Psoas muscle (tissue), 8 donors: ENCODE measurements around the gene MUC13. TPM values are rescaled to one million over a fixed set of nuclear protein-coding genes. Genes with fewer than 3 reads are reported as not detected.

Experiments
- ATAC-seq, 4 donors: fragments of 200-7000 bp; cut with Tn5 transposase; one replicate each; pipeline ENCODE4 v1.9.1; 2020; ENCODE audit warnings: moderate library complexity in 3 of 4, mild to moderate bottlenecking in 2 of 4
- DNase-seq, 2 donors: peaks; one replicate each; pipeline ENCODE4 v3.0.0-alpha.2; 2020
- H3K27ac ChIP-seq: fragments of 200-600 bp; one replicate; pipeline ENCODE4 v1.8.0; 2022
- H3K27me3 ChIP-seq, 3 donors: fragments of 200-600 bp in 1 of 3; one replicate each; pipeline versions ENCODE4 v1.6.1 to v1.8.0; 2013 to 2022; ENCODE audit warnings: low read length in 2 of 3, mild to moderate bottlenecking in 2 of 3, moderate library complexity in 1 of 3; ENCODE audit not compliant: insufficient read depth in 3 of 3
- H3K36me3 ChIP-seq, 2 donors: fragments of 200-600 bp in 1 of 2; one replicate each; pipeline versions ENCODE4 v1.6.1 to v1.8.0; 2013 to 2022; ENCODE audit warnings: low read depth in 1 of 2, mild to moderate bottlenecking in 1 of 2, moderate library complexity in 1 of 2; ENCODE audit not compliant: insufficient read depth in 1 of 2
- H3K4me1 ChIP-seq: fragments of 200-600 bp; one replicate; pipeline ENCODE4 v1.8.0; 2022
- H3K4me3 ChIP-seq: fragments of 200-600 bp; one replicate; pipeline ENCODE4 v1.8.0; 2022; ENCODE audit warnings: mild to moderate bottlenecking
- H3K9me3 ChIP-seq: fragments of 200-600 bp; one replicate; pipeline ENCODE4 v1.8.0; 2022
- CTCF ChIP-seq: fragments of 200-600 bp; IDR thresholded peaks from one replicate; pipeline ENCODE4 v1.8.0; 2022; ENCODE audit warnings: antibody characterized with exemption
- WGBS, 3 donors: extraction: QIAGEN DNeasy Blood & Tissue Kit; methylation state at CpG; one replicate each; pipeline versions ENCODE4 v1.1.6 to v1.1.7; 2013; 5-methylcytosine and 5-hydroxymethylcytosine counted together
- intact Hi-C, 2 donors: fragments of 100-400 bp; cut with DNase I; formaldehyde crosslinking; loops; one replicate each; pipeline versions ENCODE4 v1.11.0 to v1.14.2; 2022
- polyA plus RNA-seq, 3 donors: library from polyadenylated mRNA; stranded (reverse); fragments of 200-250 nt; gene quantifications; one replicate each; pipeline ENCODE4 v1.2.3, GENCODE V29; 2013
- total RNA-seq, 4 donors: library from RNA; stranded (reverse); fragmentation: NEBNext Ultra II Directional in 2 of 4; extraction: Animal tissue kit (Norgen Biotek cat#: 25700) in 2 of 4; gene quantifications; one replicate each; pipeline versions ENCODE4 v1.2.1 to v1.2.4, GENCODE V29; 2021 to 2023
- donor health status: healthy with polysubstance abuse.
- donor health status: DM: no; HTN: no; CAD: no; lungs with moderate emphysema.
- donor health status: Bipolar disorder and iron deficiency.
- donor health status: healthy.
- donor health status: DM: yes; HTN: yes; CAD: no.
- donor health status: DM: no; HTN: no; CAD: no.
- donor health status: DM: no; HTN: no; CAD: no.
- donor health status: DM: yes; HTN: yes; CAD: no.

Gene MUC13
- total and polyA plus RNA-seq, 7 donors: 0.12 to 0.16 (median 0.13) TPM; not detected in 4

- TF ChIP-seq CTCF: no peak
Measured at GRCh38 chr3:124886168-124887056, 48.1 kb downstream of the MUC13 start.

GRCh38 chr3:124885466-124886167, 48.9 kb downstream of the MUC13 start:
- DNase-seq (no peak), ATAC-seq (no peak)
- WGBS, 3 donors: 31 to 49% (median 32%) methylated on average over 17 of the region's 17 CpGs
- no peaks in the 10 kb centered on the region for H3K36me3 ChIP-seq
- H3K27ac ChIP-seq: peak overlapping the region; percentile 92
- TF ChIP-seq CTCF: no peak
- no peaks in the 10 kb centered on the region for H3K9me3 ChIP-seq
- H3K4me1 ChIP-seq: peaks cover 14% of the 10 kb centered on the region
- intact Hi-C loops: loop anchor here in 1 of 2 donors (5.0 kb wide), 1 partner anchor 48 kb away; no protein-coding TSS in a partner anchor
- H3K4me3 ChIP-seq: peak overlapping the region; percentile 91
- H3K27me3 ChIP-seq: no peaks in the 10 kb centered on the region

More at GRCh38 chr3:124886168-124887056, 48.1 kb downstream of the MUC13 start:
- WGBS, 3 donors: 2 to 6% (median 4%) methylated on average over 38 to 87 of the region's 87 CpGs
- H3K36me3 ChIP-seq: no peaks in the 10 kb centered on the region
- H3K27me3 ChIP-seq: no peaks in the 10 kb centered on the region
- H3K27ac ChIP-seq: peak overlapping the region; percentile 92
- ATAC-seq (peak; percentile 52 to 66 (median 58)), DNase-seq (peak; percentile 51 to 74)
- intact Hi-C loops: loop anchor here in 1 of 2 donors (1.0 to 5.0 kb wide), 2 partner anchors 49 to 100 kb away; no protein-coding TSS in a partner anchor
- peak overlapping the region; percentile 91 for H3K4me3 ChIP-seq
- no peaks in the 10 kb centered on the region for H3K9me3 ChIP-seq
- peaks cover 14% of the 10 kb centered on the region for H3K4me1 ChIP-seq

GRCh38 chr3:124884474-124885101, 50.0 kb downstream of the MUC13 start:
- H3K27ac ChIP-seq: no peak overlapping the region
- H3K4me3 ChIP-seq: no peak overlapping the region
- H3K4me1 ChIP-seq: peaks cover 19% of the 10 kb centered on the region
- H3K27me3 ChIP-seq: no peaks in the 10 kb centered on the region
- no peak for DNase-seq
- ATAC-seq: no peak
- H3K36me3 ChIP-seq: no peaks in the 10 kb centered on the region
- WGBS, 3 donors: 65 to 72% (median 71%) methylated on average over 7 of the region's 7 CpGs
- intact Hi-C loops: loop anchor here in 1 of 2 donors (5.0 kb wide), 1 partner anchor 47 kb away; no protein-coding TSS in a partner anchor
- TF ChIP-seq CTCF: no peak
- H3K9me3 ChIP-seq: no peaks in the 10 kb centered on the region

- Histone ChIP-seq H3K4me3 (no peak overlapping the region), H3K9me3 (no peaks in the 10 kb centered on the region), H3K27ac (no peak overlapping the region), H3K4me1 (peaks cover 26% of the 10 kb centered on the region), H3K27me3 (no peaks in the 10 kb centered on the region), H3K36me3 (no peaks in the 10 kb centered on the region)
- 74 to 91% (median 89%) methylated on average over 6 to 7 of the region's 7 CpGs for WGBS, 3 donors
- no peak for TF ChIP-seq CTCF
- DNase-seq: no peak
- intact Hi-C loops: no loop called here
- no peak for ATAC-seq
Measured at GRCh38 chr3:124883766-124884473, 50.6 kb downstream of the MUC13 start.
